Measurements from ENCODE around the gene ADAP1.

ADAP1 gene

GRCh38 chr7:970744-971143 lies 16.3 kb upstream of the ADAP1 start:
- TF ChIP-seq, protein P1, sequence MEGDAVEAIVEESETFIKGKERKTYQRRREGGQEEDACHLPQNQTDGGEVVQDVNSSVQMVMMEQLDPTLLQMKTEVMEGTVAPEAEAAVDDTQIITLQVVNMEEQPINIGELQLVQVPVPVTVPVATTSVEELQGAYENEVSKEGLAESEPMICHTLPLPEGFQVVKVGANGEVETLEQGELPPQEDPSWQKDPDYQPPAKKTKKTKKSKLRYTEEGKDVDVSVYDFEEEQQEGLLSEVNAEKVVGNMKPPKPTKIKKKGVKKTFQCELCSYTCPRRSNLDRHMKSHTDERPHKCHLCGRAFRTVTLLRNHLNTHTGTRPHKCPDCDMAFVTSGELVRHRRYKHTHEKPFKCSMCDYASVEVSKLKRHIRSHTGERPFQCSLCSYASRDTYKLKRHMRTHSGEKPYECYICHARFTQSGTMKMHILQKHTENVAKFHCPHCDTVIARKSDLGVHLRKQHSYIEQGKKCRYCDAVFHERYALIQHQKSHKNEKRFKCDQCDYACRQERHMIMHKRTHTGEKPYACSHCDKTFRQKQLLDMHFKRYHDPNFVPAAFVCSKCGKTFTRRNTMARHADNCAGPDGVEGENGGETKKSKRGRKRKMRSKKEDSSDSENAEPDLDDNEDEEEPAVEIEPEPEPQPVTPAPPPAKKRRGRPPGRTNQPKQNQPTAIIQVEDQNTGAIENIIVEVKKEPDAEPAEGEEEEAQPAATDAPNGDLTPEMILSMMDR (IDR thresholded peaks at IDR 0.05; ENCODE audit: extremely low read depth, missing control alignments) = no peak

GRCh38 chr7:969403-969802 lies 14.9 kb upstream of the ADAP1 start:
- TF ChIP-seq, protein P1 (IDR thresholded peaks at IDR 0.05; ENCODE audit: extremely low read depth, missing control alignments) = no peak

More at GRCh38 chr7:970744-971143, 16.3 kb upstream of the ADAP1 start:
- DNase-seq (ENCODE audit: low spot score) = no peak

DNA sequence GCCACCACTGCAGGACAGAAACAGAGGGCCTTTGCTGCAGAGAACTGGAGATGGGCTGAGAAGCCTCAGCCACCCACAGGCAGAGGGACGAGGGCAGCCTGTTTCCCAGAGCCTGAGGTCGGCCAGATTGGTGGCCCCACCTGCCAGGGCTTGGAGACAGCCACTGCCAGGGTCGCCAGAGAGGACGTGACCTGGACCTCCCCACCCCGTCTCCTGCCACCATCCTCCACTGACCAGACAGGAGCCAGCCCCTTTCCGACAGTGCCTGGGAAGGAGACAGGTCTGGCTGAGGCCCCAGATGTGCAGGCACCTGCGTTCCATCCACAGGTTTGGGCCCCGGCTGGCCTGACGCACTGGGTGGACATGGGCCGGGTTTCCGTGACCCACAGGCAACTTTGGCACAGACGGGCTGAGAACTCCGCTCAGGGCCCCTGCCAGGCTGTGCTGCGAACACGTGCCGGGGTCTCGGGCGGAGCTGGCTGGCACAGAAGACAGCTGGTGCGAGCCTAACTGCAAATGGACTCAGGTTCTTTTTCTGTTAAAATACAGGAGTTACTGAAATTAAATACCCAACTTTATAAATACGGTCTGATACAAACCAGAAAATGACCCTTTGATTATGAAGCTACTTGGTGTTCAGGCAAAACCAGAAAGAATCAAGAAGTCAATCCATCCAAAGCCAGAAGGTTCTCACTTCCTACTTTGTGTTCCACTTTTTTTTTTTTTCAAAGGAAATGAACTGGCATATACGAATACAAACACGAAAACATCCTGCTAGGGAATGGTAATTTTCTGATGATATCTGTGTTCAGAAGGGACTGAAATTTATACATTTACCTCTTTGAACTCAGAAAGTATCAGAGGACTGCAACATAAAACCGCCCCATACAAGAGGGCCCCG lies 14.0 kb upstream of the ADAP1 start:
- DNase-seq (ENCODE audit: low spot score) = no peak

More at GRCh38 chr7:969403-969802, 14.9 kb upstream of the ADAP1 start:
- no peak for DNase-seq (ENCODE audit: low spot score)

DNA sequence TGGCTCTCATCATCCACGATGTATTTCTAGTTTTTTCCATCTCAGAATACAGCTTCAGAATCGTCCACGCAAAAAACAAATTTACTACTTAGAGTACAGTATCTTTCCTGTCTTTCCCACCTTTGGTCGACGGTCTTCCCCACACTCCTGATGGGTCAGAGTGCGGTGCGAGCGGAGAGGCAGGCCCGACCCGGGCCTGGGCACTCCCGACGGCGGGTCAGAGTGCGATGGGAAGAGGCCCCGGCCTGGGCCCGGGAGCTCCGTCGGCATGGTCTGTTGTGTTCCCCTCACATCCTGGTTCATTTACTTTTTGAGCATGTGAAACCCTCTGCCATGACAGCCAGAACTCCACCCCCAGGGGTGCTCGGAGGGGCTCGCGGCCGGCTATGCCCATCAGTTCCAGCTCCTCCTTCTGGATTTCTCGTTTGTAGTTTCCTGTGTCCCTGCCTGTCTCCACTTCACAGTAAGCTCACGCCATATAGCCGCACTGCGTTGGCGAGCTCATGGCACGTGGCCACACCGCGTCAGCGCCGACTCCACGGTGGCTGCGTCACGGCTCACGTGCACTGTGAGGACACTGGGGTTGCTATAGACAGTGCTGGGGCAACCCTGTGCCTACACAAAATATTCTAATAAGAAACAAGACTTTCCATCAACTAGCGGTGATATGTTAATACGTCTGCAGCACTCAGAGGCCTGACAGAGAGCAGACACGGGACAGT lies 13.0 kb upstream of the ADAP1 start:
- DNase-seq (ENCODE audit: low spot score) = no peak
- TF ChIP-seq, protein P1 (IDR thresholded peaks at IDR 0.05; ENCODE audit: extremely low read depth, missing control alignments) = no peak

More for the DNA sequence above, 14.0 kb upstream of the ADAP1 start:
- TF ChIP-seq, protein P1 (IDR thresholded peaks at IDR 0.05; ENCODE audit: extremely low read depth, missing control alignments) = no peak

GRCh38 chr7:966291-967069 lies 12.0 kb upstream of the ADAP1 start:
- DNase-seq (ENCODE audit: low spot score) = no peak
- TF ChIP-seq, protein P1 (IDR thresholded peaks at IDR 0.05; ENCODE audit: extremely low read depth, missing control alignments) = no peak

GRCh38 chr7:964401-965231 lies 10.1 kb upstream of the ADAP1 start:
- DNase-seq (ENCODE audit: low spot score) = no peak

More at GRCh38 chr7:964401-965231, 10.1 kb upstream of the ADAP1 start:
- TF ChIP-seq, protein P1 (IDR thresholded peaks at IDR 0.05; ENCODE audit: extremely low read depth, missing control alignments) = no peak
